ENCODE data around the gene SLC7A10. TPM values are rescaled to one million over a fixed set of nuclear protein-coding genes. Genes with fewer than 3 reads are reported as not detected.

SLC7A10 gene
- 1.2 and 3.2 TPM in 2 replicates for polyA plus RNA-seq

DNA sequence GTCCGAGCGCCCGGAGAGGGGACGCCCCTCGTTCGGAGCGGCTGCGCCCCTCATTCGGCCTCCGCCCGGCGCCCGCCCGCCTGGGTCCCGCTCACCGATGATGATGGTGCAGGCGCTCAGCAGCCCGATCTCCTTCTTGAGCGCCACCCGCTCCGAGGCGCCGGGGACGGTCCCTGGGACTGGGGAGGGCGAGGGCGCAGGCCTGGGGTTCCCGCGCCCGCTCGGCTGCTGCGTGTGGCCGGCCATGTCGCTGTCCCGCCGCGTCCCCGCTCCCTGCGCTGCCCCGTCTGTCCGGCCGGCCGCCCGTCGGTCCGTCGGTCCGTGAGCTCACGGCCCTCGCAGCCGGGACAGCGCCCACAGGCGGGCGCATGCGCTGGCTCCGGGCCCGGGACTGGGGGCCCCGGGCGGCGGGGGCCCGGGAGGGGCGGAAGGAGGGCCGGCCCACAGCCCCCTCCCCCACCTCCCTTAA is at the start of gene SLC7A10:
Gene SLC7A10 (minus strand): TSS at position 393 of the 469 bp plus-strand sequence. CDS start 147 bp downstream, at position 246.

DNA sequence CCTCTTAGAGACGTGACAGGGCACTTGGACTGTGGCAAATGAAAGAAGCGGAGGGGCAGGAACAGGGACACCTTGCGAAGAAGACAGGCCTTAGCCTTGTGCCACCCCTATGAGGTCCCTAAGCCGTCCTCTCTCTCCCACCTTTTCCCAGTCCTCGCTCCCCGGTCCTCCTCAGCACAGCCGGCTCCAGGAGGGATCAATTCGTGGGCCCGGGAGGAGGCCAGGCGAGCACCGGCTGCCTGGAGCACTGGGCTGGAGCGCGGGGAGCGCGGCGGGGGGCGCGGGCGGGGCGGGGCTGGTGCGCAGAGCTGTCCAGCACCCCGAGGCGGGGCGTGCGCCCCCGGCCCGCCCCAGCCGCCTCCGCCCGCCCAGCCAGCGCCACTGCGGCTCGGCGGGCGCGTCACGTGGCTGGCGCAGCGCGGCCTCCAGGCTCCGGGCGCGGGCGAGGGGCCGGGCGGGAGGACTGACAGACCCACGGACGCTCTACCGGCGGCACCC is 31.7 kb downstream of the SLC7A10 start, which contains the start of gene LRP3:
Gene LRP3 (plus strand): TSS at position 466 of the 498 bp plus-strand sequence. CDS start 456 bp downstream, outside the sequence.

Other genes with a start within 250 kb of the SLC7A10 start
- gene RHPN2, start 161.0 kb downstream of the SLC7A10 start, polyA plus RNA-seq = 4.7 and 5.0 TPM in 2 replicates
- gene GPATCH1, start 144.7 kb downstream of the SLC7A10 start, polyA plus RNA-seq = 2.1 and 3.4 TPM in 2 replicates
- gene WDR88, start 93.7 kb downstream of the SLC7A10 start, polyA plus RNA-seq = not detected in 2 replicates
- 0.12 TPM in 1 of 2 replicates, not detected in the other for gene LRP3, start 31.5 kb downstream of the SLC7A10 start, polyA plus RNA-seq
- not detected in 2 replicates for gene CEBPA, start 76.7 kb upstream of the SLC7A10 start, polyA plus RNA-seq
- 10.5 and 10.7 TPM in 2 replicates for gene CEBPG, start 147.9 kb upstream of the SLC7A10 start, polyA plus RNA-seq

Measured in Purkinje cell (primary cell).